Nephron progenitor cell (in vitro differentiated cells): ENCODE results near the gene ANKRD49.
A peak's percentile ranks its signal among the peaks of the same experiment; 100 is the strongest.
"Not testable (repeated sequence)": the region's sequence is repeated elsewhere in the genome, so short reads cannot be mapped to it uniquely, and the experiment has no call there.

Source experiments
- DNase-seq: peaks from one replicate; pipeline ENCODE4 v3.0.0; 2021
- H3K27ac Mint-ChIP-seq: 2 replicates; pipeline ENCODE4 v1.8.0; 2021; ENCODE audit warnings: mild to moderate bottlenecking, moderate library complexity, mixed read lengths
- H3K27me3 Mint-ChIP-seq: 2 replicates; pipeline ENCODE4 v1.8.0; 2021; ENCODE audit warnings: mild to moderate bottlenecking, low read depth, mixed read lengths; ENCODE audit not compliant: poor library complexity
- H3K36me3 Mint-ChIP-seq: 2 replicates; pipeline ENCODE4 v1.8.0; 2021; ENCODE audit warnings: low read depth, mixed read lengths
- H3K4me1 Mint-ChIP-seq: 2 replicates; pipeline ENCODE4 v1.8.0; 2021; ENCODE audit warnings: mixed read lengths
- H3K4me3 Mint-ChIP-seq: 2 replicates; pipeline ENCODE4 v1.8.0; 2021; ENCODE audit warnings: mild to moderate bottlenecking, moderate library complexity, mixed read lengths
- H3K9me3 Mint-ChIP-seq: 2 replicates; pipeline ENCODE4 v1.8.0; 2021; ENCODE audit warnings: mild to moderate bottlenecking, moderate library complexity, mixed read lengths
- TF ChIP-seq, protein P1 (sequence below): fragments of 200-600 bp; sonication (generic); IDR thresholded peaks from 2 replicates; pipeline ENCODE4 v1.5.0; 2021; ENCODE audit warnings: antibody characterized with exemption

The ANKRD49 gene

DNA sequence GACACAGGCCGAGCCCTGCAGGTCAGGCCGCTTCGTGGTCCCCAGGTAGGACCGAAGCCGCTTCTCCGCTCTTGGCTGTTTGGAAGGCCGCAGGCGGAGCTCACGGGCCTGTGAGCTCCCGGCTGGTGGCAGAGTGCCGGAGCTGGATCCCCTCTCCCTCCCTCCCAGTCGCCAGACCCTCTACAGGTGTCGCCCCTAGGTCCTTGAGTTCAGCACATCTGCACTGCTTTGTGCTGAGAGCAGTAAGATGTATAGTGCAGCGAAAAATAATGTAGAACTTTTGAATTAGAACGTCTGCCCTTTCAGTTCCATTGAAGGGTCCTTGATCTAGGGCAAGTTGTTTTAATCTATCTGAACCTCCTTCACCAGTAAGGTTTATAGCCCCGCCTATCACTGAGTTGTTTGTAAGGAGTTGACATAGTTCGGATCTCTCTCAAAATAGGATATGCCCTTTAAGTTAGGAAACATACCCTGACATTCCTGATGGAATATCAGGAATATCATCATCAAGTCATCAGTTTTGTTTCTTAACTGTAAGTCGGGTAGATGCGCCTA lies 419 bp downstream of the ANKRD49 start:
- peaks cover 5% of the 10 kb centered on the region for H3K27me3 Mint-ChIP-seq
- peaks cover 26% of the 10 kb centered on the region for H3K36me3 Mint-ChIP-seq
- peaks cover 25% of the 10 kb centered on the region for H3K4me1 Mint-ChIP-seq
- H3K27ac Mint-ChIP-seq, result peak overlapping the region; percentile 100
- TF ChIP-seq, protein P1, sequence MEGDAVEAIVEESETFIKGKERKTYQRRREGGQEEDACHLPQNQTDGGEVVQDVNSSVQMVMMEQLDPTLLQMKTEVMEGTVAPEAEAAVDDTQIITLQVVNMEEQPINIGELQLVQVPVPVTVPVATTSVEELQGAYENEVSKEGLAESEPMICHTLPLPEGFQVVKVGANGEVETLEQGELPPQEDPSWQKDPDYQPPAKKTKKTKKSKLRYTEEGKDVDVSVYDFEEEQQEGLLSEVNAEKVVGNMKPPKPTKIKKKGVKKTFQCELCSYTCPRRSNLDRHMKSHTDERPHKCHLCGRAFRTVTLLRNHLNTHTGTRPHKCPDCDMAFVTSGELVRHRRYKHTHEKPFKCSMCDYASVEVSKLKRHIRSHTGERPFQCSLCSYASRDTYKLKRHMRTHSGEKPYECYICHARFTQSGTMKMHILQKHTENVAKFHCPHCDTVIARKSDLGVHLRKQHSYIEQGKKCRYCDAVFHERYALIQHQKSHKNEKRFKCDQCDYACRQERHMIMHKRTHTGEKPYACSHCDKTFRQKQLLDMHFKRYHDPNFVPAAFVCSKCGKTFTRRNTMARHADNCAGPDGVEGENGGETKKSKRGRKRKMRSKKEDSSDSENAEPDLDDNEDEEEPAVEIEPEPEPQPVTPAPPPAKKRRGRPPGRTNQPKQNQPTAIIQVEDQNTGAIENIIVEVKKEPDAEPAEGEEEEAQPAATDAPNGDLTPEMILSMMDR, result no peak
- no peak for DNase-seq
- H3K9me3 Mint-ChIP-seq, result no peaks in the 10 kb centered on the region
- peak overlapping the region; percentile 97 for H3K4me3 Mint-ChIP-seq

DNA sequence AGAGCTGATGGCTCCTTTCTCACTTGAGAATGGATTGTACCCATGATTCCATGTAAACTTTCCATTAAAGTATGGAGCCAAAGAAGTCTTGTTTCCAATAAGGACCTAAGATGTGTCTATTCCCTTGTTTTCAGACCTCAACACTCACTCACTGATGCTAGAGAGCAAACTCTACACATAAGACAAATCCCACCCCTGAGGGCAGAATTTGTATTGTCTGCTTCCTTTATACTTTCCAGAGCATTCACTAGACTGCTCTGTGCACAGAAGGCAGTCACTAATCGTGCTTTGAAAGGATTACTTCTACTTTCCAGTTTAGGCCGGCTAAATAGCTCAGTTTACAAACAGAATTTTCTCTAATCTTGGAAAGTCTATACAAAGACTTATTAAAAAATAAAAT lies 6.4 kb downstream of the ANKRD49 start:
- TF ChIP-seq, protein P1, result no peak
- Mint-ChIP-seq H3K4me3 (no peak overlapping the region), H3K4me1 (peaks cover 2% of the 10 kb centered on the region), H3K27ac (no peak overlapping the region), H3K27me3 (no peaks in the 10 kb centered on the region), H3K36me3 (peaks cover 16% of the 10 kb centered on the region), H3K9me3 (no peaks in the 10 kb centered on the region)
- no peak for DNase-seq

DNA sequence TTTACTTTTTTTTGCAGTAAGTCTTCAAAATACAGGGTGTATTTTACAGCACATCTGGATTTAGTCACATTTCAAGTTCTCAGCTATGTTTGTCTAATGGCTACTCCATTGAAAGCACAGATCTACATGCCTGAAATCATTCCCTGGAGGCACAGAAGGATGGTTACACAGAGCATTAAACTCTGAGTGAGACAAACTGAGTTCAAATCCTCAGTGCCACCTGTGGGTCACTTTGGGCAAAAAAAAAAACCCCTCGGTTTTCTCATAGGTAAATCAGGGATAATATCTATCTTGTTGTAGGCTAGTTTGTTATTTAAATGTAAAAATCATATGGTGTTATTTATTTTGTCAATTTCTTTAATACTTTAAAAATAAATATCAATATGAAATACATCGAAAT lies 7.7 kb downstream of the ANKRD49 start:
- no peak overlapping the region for H3K27ac Mint-ChIP-seq
- no peaks in the 10 kb centered on the region for H3K27me3 Mint-ChIP-seq
- TF ChIP-seq, protein P1, result no peak
- H3K9me3 Mint-ChIP-seq, result no peaks in the 10 kb centered on the region
- H3K4me3 Mint-ChIP-seq, result no peak overlapping the region
- no peak for DNase-seq
- peaks cover 15% of the 10 kb centered on the region for H3K36me3 Mint-ChIP-seq
- H3K4me1 Mint-ChIP-seq, result no peaks in the 10 kb centered on the region

DNA sequence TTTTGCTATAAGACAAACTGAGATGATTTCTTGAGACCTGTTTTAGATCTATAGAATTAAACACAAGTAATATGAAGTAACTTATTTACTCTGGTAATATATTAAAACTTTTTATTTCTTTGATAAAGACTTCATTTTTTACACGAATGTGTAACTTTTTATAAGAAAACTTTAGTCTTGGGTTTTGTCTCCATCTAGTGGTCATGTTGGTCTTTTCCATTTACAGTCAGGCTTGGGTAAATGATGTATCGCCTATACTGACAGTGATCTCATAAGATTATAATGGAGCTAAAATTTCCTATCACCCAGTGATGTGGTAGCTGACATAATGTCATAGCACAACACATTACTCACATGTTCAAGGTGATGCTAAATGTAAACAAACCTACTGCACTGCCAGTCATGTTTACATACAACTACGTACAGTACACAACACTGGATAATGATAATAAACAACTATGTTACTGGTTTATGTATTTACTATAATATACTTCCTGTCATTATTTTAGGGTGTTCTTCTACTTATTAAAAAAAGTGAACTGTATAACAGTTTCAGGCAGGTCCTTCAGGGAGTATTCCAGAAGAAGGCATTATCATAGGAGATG lies 11.0 kb downstream of the ANKRD49 start:
- peaks cover 22% of the 10 kb centered on the region for H3K27me3 Mint-ChIP-seq
- no peaks in the 10 kb centered on the region for H3K9me3 Mint-ChIP-seq
- no peak overlapping the region for H3K4me3 Mint-ChIP-seq
- H3K4me1 Mint-ChIP-seq, result no peaks in the 10 kb centered on the region
- no peak overlapping the region for H3K27ac Mint-ChIP-seq
- H3K36me3 Mint-ChIP-seq, result no peaks in the 10 kb centered on the region
- TF ChIP-seq, protein P1, result peak; percentile 76
- peak; percentile 10 for DNase-seq

DNA sequence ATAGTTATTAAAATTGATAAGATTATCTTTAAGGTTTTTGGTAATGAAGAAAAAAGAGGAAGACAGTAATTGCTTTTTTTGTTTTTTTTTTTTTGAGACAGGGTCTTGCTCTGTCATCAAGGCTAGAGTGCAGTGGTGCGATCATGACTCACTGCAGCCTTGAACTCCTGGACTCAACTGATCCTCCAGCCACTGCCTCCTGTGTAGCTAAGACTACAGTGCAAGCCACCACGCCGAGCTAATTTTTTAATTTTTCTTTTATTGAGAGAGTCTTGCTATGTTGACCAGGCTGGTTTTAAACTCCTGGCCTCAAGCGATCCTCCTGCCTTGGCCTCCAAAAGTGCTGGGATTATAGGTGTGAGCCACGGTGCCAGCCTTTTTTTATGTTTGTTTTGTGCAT lies 12.7 kb downstream of the ANKRD49 start:
- not testable (repeated sequence) for H3K4me3 Mint-ChIP-seq, DNase-seq, H3K4me1 Mint-ChIP-seq, H3K27ac Mint-ChIP-seq, H3K36me3 Mint-ChIP-seq, H3K9me3 Mint-ChIP-seq
- peaks cover 26% of the 10 kb centered on the region for H3K27me3 Mint-ChIP-seq

DNA sequence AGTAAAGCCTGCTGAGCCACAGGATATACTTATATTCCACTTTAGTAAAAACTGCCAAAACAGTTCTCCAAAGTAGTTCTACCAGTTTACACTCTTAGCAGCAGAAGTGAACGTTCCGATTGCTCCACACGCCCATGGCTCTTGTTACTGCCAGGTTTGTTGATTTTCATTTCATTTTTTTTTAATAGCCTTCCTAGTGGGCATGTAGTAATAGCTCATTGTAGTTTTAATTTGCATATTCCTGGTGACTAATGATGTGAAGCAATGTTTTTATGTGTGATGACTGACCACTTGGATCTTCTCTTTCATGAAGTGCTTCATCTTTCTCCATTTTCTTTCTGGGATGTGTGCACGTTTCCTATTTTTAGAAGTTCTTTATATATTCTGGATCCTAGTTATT lies 13.7 kb downstream of the ANKRD49 start:
- Mint-ChIP-seq H3K27ac (no peak overlapping the region), H3K9me3 (peaks cover 16% of the 10 kb centered on the region), H3K27me3 (peaks cover 28% of the 10 kb centered on the region), H3K4me1 (no peaks in the 10 kb centered on the region), H3K36me3 (no peaks in the 10 kb centered on the region), H3K4me3 (no peak overlapping the region)
- TF ChIP-seq, protein P1, result no peak
- no peak for DNase-seq
